Fibroblast of pulmonary artery (primary cell): Measurements from ENCODE around the gene ELAPOR1.

Experiments
- DNase-seq: peaks from one replicate; pipeline ENCODE4 v3.0.0-alpha.2; 2010; ENCODE audit warnings: low read depth
- H3K4me3 ChIP-seq: replicated peaks from 2 replicates; pipeline ENCODE4 v1.5.1; 2011; ENCODE audit warnings: low read depth, mild to moderate bottlenecking, control low read depth, low read length, moderate library complexity
- CTCF ChIP-seq: IDR thresholded peaks from 2 replicates; pipeline ENCODE4 v1.5.1; 2011; ENCODE audit warnings: mild to moderate bottlenecking, control low read depth, low read length, inconsistent platforms; ENCODE audit errors: missing control alignments

The ELAPOR1 gene

GRCh38 chr1:109111386-109112055 is 2.4 kb upstream of the ELAPOR1 start:
- TF ChIP-seq CTCF, result no peak
- DNase-seq, result no peak
- H3K4me3 ChIP-seq, result no peak overlapping the region

- peak; percentile 47 for DNase-seq
- TF ChIP-seq CTCF, result peak; percentile 27
- peak overlapping the region; percentile 26 for H3K4me3 ChIP-seq
Observed at GRCh38 chr1:109112056-109112651, 1.8 kb upstream of the ELAPOR1 start.

- TF ChIP-seq CTCF, result peak; percentile 98
- H3K4me3 ChIP-seq, result peak overlapping the region; percentile 26
Observed at GRCh38 chr1:109112652-109113285, 1.1 kb upstream of the ELAPOR1 start.

GRCh38 chr1:109114342-109114674 is 393 bp downstream of the ELAPOR1 start:
- no peak for DNase-seq
- no peak for TF ChIP-seq CTCF
- H3K4me3 ChIP-seq, result no peak overlapping the region

More at GRCh38 chr1:109112652-109113285, 1.1 kb upstream of the ELAPOR1 start:
- DNase-seq, result peak; percentile 92

- no peak for DNase-seq
- TF ChIP-seq CTCF, result no peak
- no peak overlapping the region for H3K4me3 ChIP-seq
Observed at GRCh38 chr1:109115685-109116084, 1.8 kb downstream of the ELAPOR1 start.

GRCh38 chr1:109116286-109116685 is 2.4 kb downstream of the ELAPOR1 start:
- no peak overlapping the region for H3K4me3 ChIP-seq
- TF ChIP-seq CTCF, result no peak
- DNase-seq, result no peak
